Measurements from ENCODE around the gene LHFPL5. TPM values are rescaled to one million over a fixed set of nuclear protein-coding genes. Genes with fewer than 3 reads are reported as not detected.

The LHFPL5 gene
- total RNA-seq, 1 experiment from 2014 or later, result not detected

DNA sequence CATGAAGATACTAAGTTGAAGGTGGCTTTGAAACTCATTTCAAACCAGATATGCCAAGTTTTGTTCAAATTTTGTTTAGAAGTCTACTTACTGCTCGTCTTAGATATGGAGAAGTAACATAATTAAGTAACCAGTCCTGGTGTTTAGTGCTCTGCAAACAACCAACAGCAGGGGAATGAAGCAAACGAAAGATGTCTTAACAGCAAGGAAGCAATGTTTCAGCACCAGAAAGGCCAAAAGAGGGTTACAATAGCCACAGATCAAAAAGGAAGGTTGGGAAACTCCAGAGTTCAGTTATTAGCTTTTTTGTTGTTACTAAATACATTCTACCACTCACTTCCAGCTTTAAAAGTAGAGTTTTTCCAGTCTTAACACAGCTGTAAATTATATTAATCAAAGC is 45.1 kb downstream of the LHFPL5 start:
- ChIA-PET CTCF (no interaction called here), POLR2A (no interaction called here)
- H3K36me3 Mint-ChIP-seq (ENCODE audit: insufficient read depth, unreplicated experiment), result peaks cover 90% of the 10 kb centered on the region
- TF ChIP-seq, protein P1, sequence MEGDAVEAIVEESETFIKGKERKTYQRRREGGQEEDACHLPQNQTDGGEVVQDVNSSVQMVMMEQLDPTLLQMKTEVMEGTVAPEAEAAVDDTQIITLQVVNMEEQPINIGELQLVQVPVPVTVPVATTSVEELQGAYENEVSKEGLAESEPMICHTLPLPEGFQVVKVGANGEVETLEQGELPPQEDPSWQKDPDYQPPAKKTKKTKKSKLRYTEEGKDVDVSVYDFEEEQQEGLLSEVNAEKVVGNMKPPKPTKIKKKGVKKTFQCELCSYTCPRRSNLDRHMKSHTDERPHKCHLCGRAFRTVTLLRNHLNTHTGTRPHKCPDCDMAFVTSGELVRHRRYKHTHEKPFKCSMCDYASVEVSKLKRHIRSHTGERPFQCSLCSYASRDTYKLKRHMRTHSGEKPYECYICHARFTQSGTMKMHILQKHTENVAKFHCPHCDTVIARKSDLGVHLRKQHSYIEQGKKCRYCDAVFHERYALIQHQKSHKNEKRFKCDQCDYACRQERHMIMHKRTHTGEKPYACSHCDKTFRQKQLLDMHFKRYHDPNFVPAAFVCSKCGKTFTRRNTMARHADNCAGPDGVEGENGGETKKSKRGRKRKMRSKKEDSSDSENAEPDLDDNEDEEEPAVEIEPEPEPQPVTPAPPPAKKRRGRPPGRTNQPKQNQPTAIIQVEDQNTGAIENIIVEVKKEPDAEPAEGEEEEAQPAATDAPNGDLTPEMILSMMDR (IDR thresholded peaks at IDR 0.05; ENCODE audit: insufficient read depth in 1 of 2, low read depth in 1 of 2, low read length in 1 of 2, severe bottlenecking in 1 of 2, unreplicated experiment in 1 of 2), result no peak
- intact Hi-C loops (cut with micrococcal nuclease; ENCODE audit: unreplicated experiment), result no loop called here
- H3K27me3 Mint-ChIP-seq (ENCODE audit: insufficient read depth, unreplicated experiment), result no peaks in the 10 kb centered on the region
- H3K4me1 ChIP-seq, result no peaks in the 10 kb centered on the region
- H3K9me3 Mint-ChIP-seq (ENCODE audit: unreplicated experiment), result no peaks in the 10 kb centered on the region
- no peaks in the 10 kb centered on the region for H3K27me3 ChIP-seq (replicated peaks; ENCODE audit: control insufficient read depth, insufficient read depth, low read length)
- H3K4me3 Mint-ChIP-seq (ENCODE audit: unreplicated experiment), result no peak overlapping the region
- H3K4me3 ChIP-seq (ENCODE audit: low read depth, low read length), result no peak overlapping the region
- BruUV-seq (replicated peaks), result no TSS peak
- no peak overlapping the region for H3K27ac Mint-ChIP-seq (ENCODE audit: unreplicated experiment)
- H3K9me3 ChIP-seq, result peaks cover 8% of the 10 kb centered on the region
- H3K36me3 ChIP-seq (ENCODE audit: control insufficient read depth, insufficient read depth, low read length), result peaks cover 2% of the 10 kb centered on the region
- no peaks in the 10 kb centered on the region for H3K4me1 Mint-ChIP-seq (ENCODE audit: low read depth, unreplicated experiment)
- DNase-seq, result no peak

DNA sequence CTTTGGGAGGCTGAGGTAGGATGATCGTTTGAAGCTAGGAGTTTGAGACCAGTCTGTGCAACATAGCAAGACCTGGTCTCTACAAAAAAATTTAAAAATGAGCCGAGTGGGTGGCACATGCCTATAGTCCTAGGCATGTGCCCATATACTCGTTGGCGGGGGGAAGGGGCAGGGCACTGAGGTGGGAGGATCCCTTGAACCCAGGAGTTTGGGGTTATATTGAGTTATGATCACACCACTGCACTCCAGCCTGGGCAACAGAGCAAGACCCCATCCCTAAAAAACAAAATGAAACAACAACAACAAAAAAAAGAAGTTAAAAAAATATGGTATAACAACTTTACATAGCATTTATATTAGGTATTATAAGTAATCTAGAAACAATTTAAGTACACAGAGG is 47.8 kb downstream of the LHFPL5 start:
- ChIA-PET POLR2A (interaction anchor here (0.5 kb wide), 1 partner anchor 36 kb away, joined by 3 read pairs; no protein-coding TSS in a partner anchor), CTCF (no interaction called here)
- Mint-ChIP-seq H3K4me3 (ENCODE audit: unreplicated experiment) (no peak overlapping the region), H3K4me1 (ENCODE audit: low read depth, unreplicated experiment) (no peaks in the 10 kb centered on the region), H3K36me3 (ENCODE audit: insufficient read depth, unreplicated experiment) (peaks cover 92% of the 10 kb centered on the region), H3K9me3 (ENCODE audit: unreplicated experiment) (no peaks in the 10 kb centered on the region), H3K27me3 (ENCODE audit: insufficient read depth, unreplicated experiment) (no peaks in the 10 kb centered on the region), H3K27ac (ENCODE audit: unreplicated experiment) (no peak overlapping the region)
- intact Hi-C loops (cut with micrococcal nuclease; ENCODE audit: unreplicated experiment), result no loop called here
- no peak for DNase-seq
- Histone ChIP-seq H3K27me3 (replicated peaks; ENCODE audit: control insufficient read depth, insufficient read depth, low read length) (no peaks in the 10 kb centered on the region), H3K9me3 (peaks cover 8% of the 10 kb centered on the region), H3K4me3 (ENCODE audit: low read depth, low read length) (no peak overlapping the region), H3K4me1 (no peaks in the 10 kb centered on the region), H3K36me3 (ENCODE audit: control insufficient read depth, insufficient read depth, low read length) (no peaks in the 10 kb centered on the region; the same call in 1 of the 2 replicates)
- no TSS peak for BruUV-seq (replicated peaks)
- TF ChIP-seq, protein P1 (IDR thresholded peaks at IDR 0.05; ENCODE audit: insufficient read depth in 1 of 2, low read depth in 1 of 2, low read length in 1 of 2, severe bottlenecking in 1 of 2, unreplicated experiment in 1 of 2), result no peak

DNA sequence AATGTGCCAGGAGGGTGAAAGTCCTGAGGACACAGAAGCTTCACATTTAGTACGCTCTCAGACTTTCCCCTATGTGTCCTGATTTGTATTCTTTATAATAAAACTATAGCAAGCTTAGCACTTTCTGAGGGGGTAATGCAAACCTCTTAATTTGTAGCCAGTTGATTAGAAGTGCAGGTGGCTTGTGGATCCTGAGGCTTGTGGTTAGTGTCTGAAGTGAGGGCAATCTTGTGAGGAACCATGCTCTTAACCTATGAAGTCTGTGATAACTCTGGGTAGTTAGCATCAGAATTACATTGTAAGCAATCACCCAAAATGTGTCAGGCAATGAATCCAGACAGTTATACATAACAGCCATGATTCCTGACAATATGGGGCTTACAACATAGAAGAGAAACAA is 51.1 kb downstream of the LHFPL5 start:
- TF ChIP-seq, protein P1 (IDR thresholded peaks at IDR 0.05; ENCODE audit: insufficient read depth in 1 of 2, low read depth in 1 of 2, low read length in 1 of 2, severe bottlenecking in 1 of 2, unreplicated experiment in 1 of 2), result no peak
- no TSS peak for BruUV-seq (replicated peaks)
- no peaks in the 10 kb centered on the region for H3K4me1 Mint-ChIP-seq (ENCODE audit: low read depth, unreplicated experiment)

More for the DNA sequence above, 51.1 kb downstream of the LHFPL5 start:
- Histone ChIP-seq H3K36me3 (ENCODE audit: control insufficient read depth, insufficient read depth, low read length) (peaks cover 2% of the 10 kb centered on the region), H3K27me3 (replicated peaks; ENCODE audit: control insufficient read depth, insufficient read depth, low read length) (no peaks in the 10 kb centered on the region), H3K4me1 (no peaks in the 10 kb centered on the region), H3K9me3 (no peaks in the 10 kb centered on the region), H3K4me3 (ENCODE audit: low read depth, low read length) (no peak overlapping the region)
- no peak for DNase-seq
- CTCF ChIA-PET, result interaction anchor here (0.5 kb wide), 1 partner anchor 31 kb away, joined by 7 read pairs; no protein-coding TSS in a partner anchor
- Mint-ChIP-seq H3K27ac (ENCODE audit: unreplicated experiment) (no peak overlapping the region), H3K4me3 (ENCODE audit: unreplicated experiment) (no peak overlapping the region), H3K27me3 (ENCODE audit: insufficient read depth, unreplicated experiment) (no peaks in the 10 kb centered on the region), H3K9me3 (ENCODE audit: unreplicated experiment) (no peaks in the 10 kb centered on the region), H3K36me3 (ENCODE audit: insufficient read depth, unreplicated experiment) (peaks cover 94% of the 10 kb centered on the region)
- POLR2A ChIA-PET, result no interaction called here
- intact Hi-C loops (cut with micrococcal nuclease; ENCODE audit: unreplicated experiment), result no loop called here

Data from Caco-2 (cell line).